ENCODE data around the gene LRRTM4. TPM values are rescaled to one million over a fixed set of nuclear protein-coding genes. Genes with fewer than 3 reads are reported as not detected.

The LRRTM4 gene
- total RNA-seq, 2 experiments from 2014 or later, result not detected

DNA sequence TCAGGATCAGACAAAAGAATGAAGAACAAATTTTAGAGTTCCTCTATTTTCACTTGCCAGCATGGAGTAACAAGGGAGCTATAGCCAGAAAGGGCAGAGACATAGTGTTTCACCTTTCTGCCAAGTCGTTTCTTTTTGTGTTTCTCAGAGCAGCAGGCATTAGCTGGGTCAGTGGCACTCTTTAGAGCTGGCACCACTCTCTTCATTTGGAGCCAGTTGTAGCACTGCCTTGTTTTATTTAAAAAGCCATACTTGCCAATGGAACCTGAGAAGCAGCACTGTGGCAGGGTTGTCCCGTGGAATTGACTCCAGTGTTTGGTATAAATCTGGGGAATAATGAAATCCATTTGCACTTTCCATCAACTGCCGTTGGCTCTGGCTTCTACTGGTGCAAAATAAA is 64.0 kb downstream of the LRRTM4 start:
- ATAC-seq, result no peak
- Mint-ChIP-seq H3K9me3 (ENCODE audit: low read depth) (peaks cover 14% of the 10 kb centered on the region), H3K27me3 (no peaks in the 10 kb centered on the region), H3K4me3 (no peak overlapping the region), H3K27ac (no peak overlapping the region), H3K4me1 (no peaks in the 10 kb centered on the region), H3K36me3 (ENCODE audit: low read depth) (no peaks in the 10 kb centered on the region)
- ChIA-PET CTCF (interaction anchor here (1.0 kb wide), 1 partner anchor 206 kb away, joined by 3 read pairs; no protein-coding TSS in a partner anchor), POLR2A (no interaction called here)
- DNase-seq, result no peak
- intact Hi-C loops (cut with DNase I, micrococcal nuclease), result no loop called here

DNA sequence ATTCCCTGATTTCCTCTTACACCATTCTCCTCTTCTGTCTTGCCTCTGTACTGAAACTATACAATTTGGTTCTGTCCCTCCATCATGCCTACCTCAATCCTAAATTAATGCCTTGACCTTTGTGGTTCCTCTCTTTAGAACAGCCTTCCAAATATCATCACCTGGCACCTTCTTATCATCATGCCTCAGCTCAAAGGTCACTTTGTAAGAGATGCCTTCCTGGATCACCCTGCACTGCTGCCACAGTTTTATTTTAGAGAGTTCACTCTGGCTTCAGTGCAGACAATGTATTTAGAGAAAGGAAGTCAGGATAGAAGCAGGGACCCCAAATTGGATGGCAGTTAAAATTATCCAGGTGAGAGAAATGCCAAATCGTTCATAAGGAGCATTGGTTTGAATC is 64.5 kb downstream of the LRRTM4 start:
- no peaks in the 10 kb centered on the region for H3K4me1 Mint-ChIP-seq
- no peaks in the 10 kb centered on the region for H3K27me3 Mint-ChIP-seq
- intact Hi-C loops (cut with DNase I, micrococcal nuclease), result no loop called here
- ChIA-PET CTCF (no interaction called here), POLR2A (no interaction called here)
- no peaks in the 10 kb centered on the region for H3K36me3 Mint-ChIP-seq (ENCODE audit: low read depth)
- H3K9me3 Mint-ChIP-seq (ENCODE audit: low read depth), result peaks cover 14% of the 10 kb centered on the region
- DNase-seq (no peak), ATAC-seq (no peak)
- no peak overlapping the region for H3K27ac Mint-ChIP-seq
- H3K4me3 Mint-ChIP-seq, result no peak overlapping the region

DNA sequence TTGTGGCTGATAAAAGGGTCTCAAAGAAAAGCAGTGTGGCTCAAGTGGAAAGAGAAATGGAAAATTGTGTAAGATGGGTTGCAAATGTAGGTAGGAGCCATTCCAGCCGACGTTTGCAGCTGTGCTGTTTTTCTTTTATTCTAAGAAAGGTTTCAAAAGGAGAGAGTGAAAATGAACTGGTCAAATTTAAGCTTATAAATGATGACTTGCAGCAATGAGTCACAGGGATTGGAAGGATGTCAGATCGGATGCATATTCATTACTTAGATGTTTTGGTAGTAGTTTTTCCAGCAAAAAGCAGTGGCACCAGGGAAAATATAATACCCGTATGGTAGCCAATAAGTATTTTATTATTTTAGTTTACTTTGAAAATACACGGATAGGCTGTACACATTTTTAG is 79.1 kb downstream of the LRRTM4 start:
- Mint-ChIP-seq H3K27ac (no peak overlapping the region), H3K9me3 (ENCODE audit: low read depth) (peaks cover 5% of the 10 kb centered on the region), H3K36me3 (ENCODE audit: low read depth) (no peaks in the 10 kb centered on the region), H3K4me3 (no peak overlapping the region), H3K27me3 (no peaks in the 10 kb centered on the region), H3K4me1 (no peaks in the 10 kb centered on the region)
- no peak for ATAC-seq
- intact Hi-C loops (cut with DNase I, micrococcal nuclease), result no loop called here
- ChIA-PET CTCF (no interaction called here), POLR2A (no interaction called here)
- no peak for DNase-seq

DNA sequence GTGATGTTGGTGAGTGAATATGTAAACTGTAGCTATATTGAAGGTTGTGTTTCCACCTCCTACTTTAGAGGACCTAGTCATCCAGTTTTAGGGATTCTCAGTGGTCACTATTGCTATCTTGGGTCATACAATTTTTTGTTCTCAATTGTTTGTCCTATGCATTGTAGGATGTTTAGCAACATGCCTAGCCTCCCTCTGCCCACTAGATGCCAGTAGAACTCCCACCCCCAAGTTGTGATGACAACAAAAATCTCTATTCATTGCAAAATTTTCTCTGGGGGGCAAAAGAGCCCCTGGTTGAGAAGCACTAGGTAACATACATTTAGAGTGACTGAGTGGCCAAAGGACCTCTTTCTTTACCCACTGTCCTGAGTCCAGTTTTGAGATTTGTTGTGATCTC is 87.3 kb downstream of the LRRTM4 start:
- Mint-ChIP-seq H3K9me3 (ENCODE audit: low read depth) (no peaks in the 10 kb centered on the region), H3K4me1 (no peaks in the 10 kb centered on the region), H3K4me3 (no peak overlapping the region), H3K36me3 (ENCODE audit: low read depth) (no peaks in the 10 kb centered on the region), H3K27ac (no peak overlapping the region), H3K27me3 (no peaks in the 10 kb centered on the region)
- ATAC-seq, result no peak
- POLR2A ChIA-PET, result no interaction called here
- CTCF ChIA-PET, result no interaction called here
- intact Hi-C loops (cut with DNase I, micrococcal nuclease), result no loop called here
- DNase-seq, result no peak

DNA sequence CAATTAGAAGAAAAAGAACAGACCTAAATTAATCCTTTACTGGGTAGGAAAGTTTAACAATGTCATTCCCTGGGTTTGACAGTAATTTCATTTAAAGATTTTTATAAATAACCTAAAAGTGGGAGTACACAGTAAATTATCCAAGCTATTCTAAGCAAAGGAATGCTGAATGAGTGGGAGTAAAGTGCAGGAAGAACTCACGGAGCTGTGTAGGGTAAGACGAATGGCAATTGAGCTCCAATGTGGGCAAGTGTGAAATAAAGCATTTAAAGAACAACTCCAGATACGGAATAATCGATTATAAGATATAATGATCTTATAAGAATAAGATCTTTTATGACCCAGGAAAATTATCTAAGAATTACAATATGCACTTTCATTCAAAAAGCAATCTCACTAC is 93.2 kb downstream of the LRRTM4 start:
- no peak for ATAC-seq
- H3K4me1 Mint-ChIP-seq, result no peaks in the 10 kb centered on the region
- ChIA-PET POLR2A (no interaction called here), CTCF (no interaction called here)
- H3K27ac Mint-ChIP-seq, result no peak overlapping the region
- H3K36me3 Mint-ChIP-seq (ENCODE audit: low read depth), result no peaks in the 10 kb centered on the region
- no peaks in the 10 kb centered on the region for H3K27me3 Mint-ChIP-seq
- intact Hi-C loops (cut with DNase I, micrococcal nuclease), result no loop called here
- no peak overlapping the region for H3K4me3 Mint-ChIP-seq
- H3K9me3 Mint-ChIP-seq (ENCODE audit: low read depth), result peaks cover 8% of the 10 kb centered on the region
- DNase-seq, result no peak

DNA sequence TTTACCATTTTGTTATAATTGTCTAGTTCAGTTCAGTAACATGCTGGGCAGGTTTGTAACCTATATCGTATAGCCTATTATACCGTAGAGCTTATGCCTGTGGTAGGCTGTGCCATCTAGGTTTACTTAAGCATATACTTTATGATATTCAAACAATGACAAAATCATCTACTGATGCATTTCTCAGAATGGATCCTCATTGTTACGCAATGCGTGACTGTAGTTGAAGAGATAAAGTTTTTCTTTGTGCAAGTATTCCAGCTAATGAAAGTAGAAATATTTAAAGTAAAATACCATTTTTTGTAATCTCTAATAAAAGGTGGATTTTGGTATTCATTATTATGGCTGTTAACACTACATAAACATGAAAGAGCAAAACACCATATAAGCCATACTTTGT is 100.2 kb downstream of the LRRTM4 start:
- no peaks in the 10 kb centered on the region for H3K27me3 Mint-ChIP-seq
- CTCF ChIA-PET, result no interaction called here

DNA sequence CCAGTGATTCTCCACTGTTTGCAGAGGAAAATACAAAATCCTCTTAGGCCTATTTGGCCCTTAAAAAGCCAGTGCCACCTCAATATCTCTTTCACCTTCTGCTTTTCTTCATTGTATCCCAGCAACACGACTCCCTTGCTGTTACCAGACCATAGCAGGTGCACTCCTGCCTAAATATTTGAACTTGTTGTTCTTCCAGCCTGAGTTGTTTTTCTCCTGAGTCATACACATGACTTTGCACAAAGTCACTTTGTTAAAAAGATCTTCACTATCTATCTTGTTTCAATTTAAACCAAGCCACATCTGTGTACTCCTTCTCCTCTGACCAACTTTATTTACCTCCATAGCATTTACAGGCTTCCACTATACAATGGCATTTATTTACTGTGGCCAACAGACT is 103.6 kb downstream of the LRRTM4 start:
- CTCF ChIA-PET, result no interaction called here
- ATAC-seq (no peak), DNase-seq (no peak)
- H3K27ac Mint-ChIP-seq, result no peak overlapping the region
- no peak overlapping the region for H3K4me3 Mint-ChIP-seq
- no peaks in the 10 kb centered on the region for H3K36me3 Mint-ChIP-seq (ENCODE audit: low read depth)
- H3K27me3 Mint-ChIP-seq, result no peaks in the 10 kb centered on the region
- H3K4me1 Mint-ChIP-seq, result no peaks in the 10 kb centered on the region
- intact Hi-C loops (cut with DNase I, micrococcal nuclease), result no loop called here
- POLR2A ChIA-PET, result no interaction called here
- H3K9me3 Mint-ChIP-seq (ENCODE audit: low read depth), result peaks cover 10% of the 10 kb centered on the region

More for the DNA sequence above, 100.2 kb downstream of the LRRTM4 start:
- POLR2A ChIA-PET, result no interaction called here
- H3K27ac Mint-ChIP-seq, result no peak overlapping the region
- no peak for ATAC-seq
- no peaks in the 10 kb centered on the region for H3K4me1 Mint-ChIP-seq
- intact Hi-C loops (cut with DNase I, micrococcal nuclease), result no loop called here
- H3K4me3 Mint-ChIP-seq, result no peak overlapping the region
- peaks cover 6% of the 10 kb centered on the region for H3K9me3 Mint-ChIP-seq (ENCODE audit: low read depth)
- DNase-seq, result no peak
- no peaks in the 10 kb centered on the region for H3K36me3 Mint-ChIP-seq (ENCODE audit: low read depth)

DNA sequence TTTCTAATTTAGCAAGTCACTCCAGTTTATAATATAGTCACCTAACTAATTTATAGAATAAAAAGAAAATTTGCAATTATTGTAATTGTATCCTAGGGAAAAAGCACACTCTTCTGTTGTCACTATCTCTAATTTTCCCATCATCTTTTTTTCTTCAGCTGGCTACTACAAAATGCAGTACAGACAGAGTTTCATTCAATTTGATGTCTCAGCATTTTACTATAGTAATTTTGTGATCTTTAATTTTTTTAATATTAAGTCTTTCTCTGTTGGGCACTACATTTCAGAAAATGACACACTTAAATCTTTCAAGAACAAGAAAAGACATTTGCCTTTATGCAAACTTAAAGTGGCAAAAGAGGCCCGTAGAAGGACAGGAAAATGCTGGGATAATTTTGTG is 118.0 kb downstream of the LRRTM4 start:
- intact Hi-C loops (cut with DNase I, micrococcal nuclease), result no loop called here
- Mint-ChIP-seq H3K9me3 (ENCODE audit: low read depth) (peaks cover 20% of the 10 kb centered on the region), H3K4me3 (no peak overlapping the region), H3K27ac (no peak overlapping the region), H3K36me3 (ENCODE audit: low read depth) (no peaks in the 10 kb centered on the region), H3K27me3 (no peaks in the 10 kb centered on the region), H3K4me1 (no peaks in the 10 kb centered on the region)
- ChIA-PET CTCF (no interaction called here), POLR2A (no interaction called here)
- ATAC-seq, result no peak
- no peak for DNase-seq

DNA sequence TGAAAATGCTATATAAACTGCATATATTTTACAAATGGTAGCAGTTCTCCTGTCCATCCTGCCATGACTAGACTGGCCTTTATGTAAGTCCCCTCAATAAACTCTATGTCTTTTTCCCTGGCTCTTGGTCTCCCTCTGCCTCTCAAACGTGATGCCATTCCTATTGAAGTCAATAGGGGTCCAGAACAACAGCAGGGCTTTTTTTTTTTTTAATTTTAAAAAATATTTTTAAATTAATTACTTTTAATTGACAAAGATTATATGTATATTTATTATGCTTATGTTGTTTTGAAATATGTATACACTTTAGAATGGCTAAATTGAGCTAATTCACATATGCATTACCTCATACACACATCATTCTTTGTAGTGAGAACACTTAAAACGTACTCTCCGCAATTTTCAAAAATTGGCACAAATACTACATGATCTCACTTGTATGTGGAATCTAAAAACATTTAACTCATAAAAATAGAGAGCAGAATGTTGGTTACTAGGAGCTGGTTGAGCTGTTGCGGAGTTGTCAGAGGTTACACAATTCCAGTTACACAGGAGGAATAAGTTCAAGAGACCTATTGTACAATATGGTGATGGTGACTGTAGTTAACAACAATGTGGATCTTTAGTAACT is 123.1 kb downstream of the LRRTM4 start:
- Mint-ChIP-seq H3K4me3 (no peak overlapping the region), H3K36me3 (ENCODE audit: low read depth) (no peaks in the 10 kb centered on the region), H3K27me3 (no peaks in the 10 kb centered on the region), H3K9me3 (ENCODE audit: low read depth) (peaks cover 18% of the 10 kb centered on the region), H3K4me1 (no peaks in the 10 kb centered on the region), H3K27ac (no peak overlapping the region)
- intact Hi-C loops (cut with DNase I, micrococcal nuclease), result no loop called here
- ATAC-seq, result no peak
- no peak for DNase-seq
- ChIA-PET CTCF (no interaction called here), POLR2A (no interaction called here)

DNA sequence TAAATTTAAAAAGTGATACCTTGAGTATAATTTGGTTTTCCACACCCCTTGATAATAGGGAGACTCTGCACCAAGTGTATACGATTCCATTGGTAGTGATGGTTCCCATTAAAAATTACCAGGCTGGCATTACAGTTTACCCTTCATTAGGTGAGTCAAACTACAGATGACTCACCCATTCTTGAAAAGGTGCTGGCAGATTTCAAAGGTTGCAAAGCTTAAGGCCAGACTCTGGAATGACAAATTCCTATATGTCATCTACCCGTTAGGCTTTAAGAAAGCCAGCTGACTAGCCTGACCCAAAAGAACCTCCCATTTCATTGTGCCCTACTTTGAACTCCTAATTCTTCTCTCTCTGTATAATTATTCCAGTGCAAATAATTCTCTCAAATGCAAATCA is 124.4 kb downstream of the LRRTM4 start:
- ChIA-PET CTCF (no interaction called here), POLR2A (no interaction called here)

DNA sequence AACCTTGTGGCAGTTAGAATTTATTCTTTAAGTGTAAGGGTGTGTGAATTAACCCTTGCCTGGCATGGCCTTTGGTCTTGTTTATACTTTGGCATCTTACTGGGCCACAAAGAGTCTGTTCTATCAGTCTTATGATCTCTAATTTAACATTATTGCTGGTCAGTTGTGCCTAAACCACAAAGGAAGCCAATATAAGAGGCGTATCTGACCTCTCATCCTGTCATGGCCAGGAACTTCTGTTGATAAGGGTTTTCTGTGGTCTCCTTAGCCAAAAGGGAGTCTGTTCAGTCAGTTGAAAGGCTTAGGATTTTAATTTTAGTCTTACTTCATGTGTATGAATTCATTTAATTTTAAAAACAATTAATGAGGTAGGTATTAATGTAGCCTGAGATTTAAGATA is 127.2 kb downstream of the LRRTM4 start:
- no peaks in the 10 kb centered on the region for H3K27me3 Mint-ChIP-seq
- peaks cover 11% of the 10 kb centered on the region for H3K9me3 Mint-ChIP-seq (ENCODE audit: low read depth)
- ChIA-PET POLR2A (no interaction called here), CTCF (no interaction called here)
- H3K4me1 Mint-ChIP-seq, result no peaks in the 10 kb centered on the region
- DNase-seq (no peak), ATAC-seq (no peak)
- H3K36me3 Mint-ChIP-seq (ENCODE audit: low read depth), result no peaks in the 10 kb centered on the region
- intact Hi-C loops (cut with DNase I, micrococcal nuclease), result no loop called here
- H3K4me3 Mint-ChIP-seq, result no peak overlapping the region
- no peak overlapping the region for H3K27ac Mint-ChIP-seq

More for the DNA sequence above, 124.4 kb downstream of the LRRTM4 start:
- no peak for ATAC-seq
- no peak for DNase-seq
- Mint-ChIP-seq H3K9me3 (ENCODE audit: low read depth) (peaks cover 21% of the 10 kb centered on the region), H3K4me1 (no peaks in the 10 kb centered on the region), H3K36me3 (ENCODE audit: low read depth) (no peaks in the 10 kb centered on the region), H3K27me3 (no peaks in the 10 kb centered on the region), H3K4me3 (no peak overlapping the region), H3K27ac (no peak overlapping the region)
- intact Hi-C loops (cut with DNase I, micrococcal nuclease), result no loop called here

DNA sequence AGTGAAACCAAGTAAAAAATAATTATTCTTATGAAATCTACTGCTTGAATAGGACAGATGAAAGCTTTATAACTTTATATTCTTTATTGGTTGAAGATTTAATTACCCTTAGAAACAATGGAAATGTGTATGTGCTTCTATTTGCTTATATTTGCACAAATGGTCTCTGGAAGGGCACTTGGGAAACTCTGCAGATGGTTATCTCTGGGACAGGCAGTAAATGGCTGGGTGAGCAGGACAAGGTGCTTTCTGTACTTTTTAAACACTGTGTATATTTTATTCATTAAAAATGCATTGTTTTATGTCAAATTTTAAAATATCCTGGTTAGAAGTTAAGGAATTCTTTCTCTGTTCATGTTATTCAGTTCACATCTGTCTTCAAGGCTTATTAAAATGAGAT is 131.1 kb downstream of the LRRTM4 start:
- Mint-ChIP-seq H3K36me3 (ENCODE audit: low read depth) (no peaks in the 10 kb centered on the region), H3K27ac (no peak overlapping the region), H3K4me3 (no peak overlapping the region), H3K9me3 (ENCODE audit: low read depth) (peaks cover 9% of the 10 kb centered on the region), H3K27me3 (no peaks in the 10 kb centered on the region), H3K4me1 (no peaks in the 10 kb centered on the region)
- ChIA-PET POLR2A (no interaction called here), CTCF (no interaction called here)
- intact Hi-C loops (cut with DNase I, micrococcal nuclease), result no loop called here
- ATAC-seq (no peak), DNase-seq (no peak)

DNA sequence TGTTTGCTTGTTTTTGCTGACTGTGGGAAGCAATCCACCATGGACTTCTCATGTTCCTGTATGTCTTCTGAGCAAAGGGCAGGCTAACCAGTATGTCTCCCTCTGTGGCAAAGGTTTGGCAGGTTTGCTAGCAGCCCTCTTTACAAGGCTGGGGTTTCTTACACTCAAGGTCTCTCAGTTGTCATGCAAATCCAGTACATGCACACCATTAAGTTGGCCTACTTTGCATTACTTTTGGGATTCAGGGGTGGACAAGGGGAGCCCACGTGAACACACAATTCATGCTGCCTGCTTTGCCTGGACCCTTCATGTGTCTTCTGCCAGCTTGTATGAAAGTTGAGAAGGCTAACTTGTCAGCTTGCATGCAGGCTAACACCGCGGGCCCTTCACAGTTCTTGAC is 134.9 kb downstream of the LRRTM4 start:
- H3K27ac Mint-ChIP-seq, result no peak overlapping the region
- H3K27me3 Mint-ChIP-seq, result no peaks in the 10 kb centered on the region
- ChIA-PET POLR2A (no interaction called here), CTCF (no interaction called here)
- DNase-seq (no peak), ATAC-seq (no peak)
- no peaks in the 10 kb centered on the region for H3K4me1 Mint-ChIP-seq
- no peaks in the 10 kb centered on the region for H3K36me3 Mint-ChIP-seq (ENCODE audit: low read depth)
- intact Hi-C loops (cut with DNase I, micrococcal nuclease), result no loop called here
- H3K9me3 Mint-ChIP-seq (ENCODE audit: low read depth), result peaks cover 7% of the 10 kb centered on the region
- no peak overlapping the region for H3K4me3 Mint-ChIP-seq

All from activated CD4-positive, alpha-beta T cell treated with anti-CD3 and anti-CD28 coated beads for 36 hours (primary cell).